ENCODE results near the gene NXF1. TPM values are rescaled to one million over a fixed set of nuclear protein-coding genes. Genes with fewer than 3 reads are reported as not detected.

The NXF1 gene
- total RNA-seq (10 to 100 TPM; 17.3 to 38.3 TPM), polyA plus RNA-seq (10 to 100 TPM; 30.3 to 35.1 TPM)

- Histone ChIP-seq H3K9ac (ENCODE audit: low read depth in 1 of 2, low read length in 2 of 2) (peak within 1 kb of the TSS; percentile 66 to 96), H3K27ac (ENCODE audit: low read depth in 1 of 2, low read length in 2 of 2) (peak within 1 kb of the TSS; percentile 80 to 90), H3K4me1 (ENCODE audit: control insufficient read depth in 4 of 4, insufficient read depth in 4 of 4, low read length in 3 of 4) (peaks cover 0 to 27% (median 16%) of the 10 kb centered on the region in 4 donors), H3K4me3 (ENCODE audit: low read depth in 1 of 3, low read length in 3 of 3) (peak within 1 kb of the TSS; percentile 71 to 95 (median 90)), H3K9me3 (ENCODE audit: control insufficient read depth in 4 of 4, low read length in 3 of 4) (no peaks in the 10 kb centered on the region), H3K36me3 (ENCODE audit: control insufficient read depth in 4 of 4, insufficient read depth in 3 of 4, low read depth in 1 of 4, low read length in 3 of 4) (peaks cover 7 to 29% (median 20%) of the 10 kb centered on the region in 4 donors), H3K27me3 (ENCODE audit: control insufficient read depth in 4 of 4, insufficient read depth in 4 of 4, low read length in 3 of 4) (no peaks in the 10 kb centered on the region)
- DNase-seq (ENCODE audit: low spot score) = peak; percentile 98
- peak; percentile 85 for TF ChIP-seq SP1 (IDR thresholded peaks at IDR 0.05)
- peak in 1 of 2 donors; percentile 14 for TF ChIP-seq RAD21 (IDR thresholded peaks at IDR 0.05)
- no peak for TF ChIP-seq FOXA2 (IDR thresholded peaks at IDR 0.05)
- peak in 1 of 2 donors; percentile 67 for TF ChIP-seq GABPA (IDR thresholded peaks at IDR 0.05 in 1 of 2, conservative IDR thresholded peaks at IDR 0.05 in 1 of 2)
- no peak for TF ChIP-seq CTCF (IDR thresholded peaks at IDR 0.05; ENCODE audit: low read depth, low read length, missing input control)
- no peak for TF ChIP-seq HNF4G (IDR thresholded peaks at IDR 0.05)
- peak; percentile 83 for TF ChIP-seq YY1 (IDR thresholded peaks at IDR 0.05)
- peak; percentile 97 for TF ChIP-seq REST (IDR thresholded peaks at IDR 0.05)
- peak; percentile 44 for TF ChIP-seq FOXA1 (IDR thresholded peaks at IDR 0.05)
- peak in 1 of 2 donors; percentile 50 for TF ChIP-seq EGR1 (IDR thresholded peaks at IDR 0.05; ENCODE audit: low read depth in 2 of 2)
- TF ChIP-seq RXRA (IDR thresholded peaks at IDR 0.05) = peak; percentile 48 to 56
- TF ChIP-seq HNF4A (conservative IDR thresholded peaks at IDR 0.05) = peak in 1 of 2 donors; percentile 8
- TF ChIP-seq ZBTB33 (IDR thresholded peaks at IDR 0.05) = no peak
- no peak for TF ChIP-seq NR2F2 (IDR thresholded peaks at IDR 0.05)
- no peak for TF ChIP-seq MAX (IDR thresholded peaks at IDR 0.05)
- no peak for TF ChIP-seq ATF3 (IDR thresholded peaks at IDR 0.05)
- peak; percentile 99 for TF ChIP-seq TAF1 (conservative IDR thresholded peaks at IDR 0.05)
- peak in 1 of 2 donors; percentile 43 for TF ChIP-seq JUND (IDR thresholded peaks at IDR 0.05)
- under 1% methylated on average over 77 of the region's 77 CpGs for WGBS
These were observed at the start of gene NXF1 for GRCh38 chr11:62805076-62805892. Gene NXF1, minus strand, starts transcription at chr11:62805440. Its CDS starts 84 bp downstream, at chr11:62805356.

All from liver (tissue), 9 donors.